ENCODE data around the gene PDGFRA. TPM values are rescaled to one million over a fixed set of nuclear protein-coding genes. Genes with fewer than 3 reads are reported as not detected.

PDGFRA gene
- total RNA-seq, 1 experiment from 2014 or later = 0.25 TPM

DNA sequence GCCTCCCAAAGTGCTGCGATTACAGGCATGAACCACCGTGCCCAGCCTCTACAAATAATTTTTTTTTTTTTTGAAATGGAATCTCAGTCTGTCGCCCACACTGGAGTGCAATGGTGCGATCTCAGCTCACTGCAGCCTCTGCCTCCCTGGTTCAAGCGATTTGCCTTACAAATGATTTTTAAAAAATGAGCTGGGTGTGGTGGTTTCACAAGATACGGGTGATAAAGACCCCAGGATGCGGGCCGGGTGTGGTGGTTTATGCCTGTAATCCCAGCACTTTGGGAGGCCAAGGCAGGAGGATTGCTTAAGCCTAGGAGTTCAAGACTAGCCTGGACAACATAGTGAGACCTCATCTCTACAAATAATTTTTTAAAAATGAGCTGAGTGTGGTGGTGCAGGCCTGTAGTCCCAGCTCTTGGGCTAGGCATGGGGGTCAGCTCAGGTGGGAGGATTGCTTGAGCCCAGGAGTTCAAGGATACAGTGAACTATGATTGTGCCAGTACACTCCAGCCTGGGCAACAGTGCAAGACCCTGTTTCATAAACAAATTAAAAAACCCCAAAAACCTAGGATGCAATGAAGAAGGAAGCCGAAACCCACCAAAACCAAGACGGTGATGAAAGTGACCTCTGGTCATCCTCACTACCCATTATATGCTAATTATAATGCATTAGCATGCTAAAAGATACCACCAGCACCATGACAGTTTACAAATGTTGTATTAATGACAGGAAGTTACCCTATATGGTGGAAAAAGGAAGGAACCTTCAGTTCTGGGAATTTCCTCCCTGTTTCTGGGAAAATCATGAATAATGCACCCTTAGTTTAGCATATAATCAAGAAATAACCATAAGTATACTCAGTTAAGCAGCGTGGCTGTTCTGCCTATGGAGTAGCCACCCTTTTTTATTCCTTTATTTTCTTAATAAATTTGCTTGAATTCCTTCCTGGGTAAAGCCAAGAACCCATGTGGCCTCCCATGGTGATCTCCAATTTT is 27.7 kb downstream of the PDGFRA start:
- no peak overlapping the region for H3K4me2 ChIP-seq (ENCODE audit: low read length)
- H2AFZ ChIP-seq (ENCODE audit: low read depth, low read length, poor library complexity, severe bottlenecking) = no peak overlapping the region
- POLR2A ChIA-PET = no interaction called here
- CTCF ChIA-PET = no interaction called here
- no peaks in the 10 kb centered on the region for H4K20me1 ChIP-seq (ENCODE audit: insufficient read depth)
- DNase-seq (ENCODE audit: low read depth, low spot score) (no peak), ATAC-seq (no peak)
- intact Hi-C loops (cut with micrococcal nuclease) = no loop called here
- TF ChIP-seq ZNF274 (IDR thresholded peaks at IDR 0.05; ENCODE audit: low read depth, low read length) = no peak
- no peak for TF ChIP-seq REST (IDR thresholded peaks at IDR 0.05; ENCODE audit: low read depth)
- TF ChIP-seq EZH2phosphoT487 (IDR thresholded peaks at IDR 0.05; ENCODE audit: borderline replicate concordance) = no peak
- TF ChIP-seq, protein P1, sequence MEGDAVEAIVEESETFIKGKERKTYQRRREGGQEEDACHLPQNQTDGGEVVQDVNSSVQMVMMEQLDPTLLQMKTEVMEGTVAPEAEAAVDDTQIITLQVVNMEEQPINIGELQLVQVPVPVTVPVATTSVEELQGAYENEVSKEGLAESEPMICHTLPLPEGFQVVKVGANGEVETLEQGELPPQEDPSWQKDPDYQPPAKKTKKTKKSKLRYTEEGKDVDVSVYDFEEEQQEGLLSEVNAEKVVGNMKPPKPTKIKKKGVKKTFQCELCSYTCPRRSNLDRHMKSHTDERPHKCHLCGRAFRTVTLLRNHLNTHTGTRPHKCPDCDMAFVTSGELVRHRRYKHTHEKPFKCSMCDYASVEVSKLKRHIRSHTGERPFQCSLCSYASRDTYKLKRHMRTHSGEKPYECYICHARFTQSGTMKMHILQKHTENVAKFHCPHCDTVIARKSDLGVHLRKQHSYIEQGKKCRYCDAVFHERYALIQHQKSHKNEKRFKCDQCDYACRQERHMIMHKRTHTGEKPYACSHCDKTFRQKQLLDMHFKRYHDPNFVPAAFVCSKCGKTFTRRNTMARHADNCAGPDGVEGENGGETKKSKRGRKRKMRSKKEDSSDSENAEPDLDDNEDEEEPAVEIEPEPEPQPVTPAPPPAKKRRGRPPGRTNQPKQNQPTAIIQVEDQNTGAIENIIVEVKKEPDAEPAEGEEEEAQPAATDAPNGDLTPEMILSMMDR (IDR thresholded peaks at IDR 0.05 in 2 of 3, conservative IDR thresholded peaks at IDR 0.05 in 1 of 3; ENCODE audit: borderline replicate concordance in 1 of 3, insufficient read depth in 1 of 3, low read depth in 2 of 3, low read length in 2 of 3) = no peak
- H3K4me3 ChIP-seq (replicated peaks in 1 of 2; ENCODE audit: low read depth in 1 of 2, low read length in 2 of 2) = no peak overlapping the region
- H3K9me3 ChIP-seq (ENCODE audit: control insufficient read depth in 1 of 2, insufficient read depth in 1 of 2, low read depth in 1 of 2, low read length in 2 of 2) = no peaks in the 10 kb centered on the region
- no peaks in the 10 kb centered on the region for H3K4me1 ChIP-seq (ENCODE audit: control insufficient read depth in 1 of 2, insufficient read depth in 2 of 2, low read length in 2 of 2)
- H3K9me2 ChIP-seq (ENCODE audit: insufficient read depth) = no peaks in the 10 kb centered on the region
- H3K9ac ChIP-seq (ENCODE audit: low read length) = no peak overlapping the region
- H3K79me2 ChIP-seq (ENCODE audit: insufficient read depth, low read length) = no peaks in the 10 kb centered on the region
- no TSS peak for BruUV-seq (replicated peaks)
- RAD21 ChIA-PET (ENCODE audit: low non-redundant PET in 1 of 2, low total read pairs in 2 of 2, uncharacterized antibody in 2 of 2, unreplicated experiment in 2 of 2) = no interaction called here
- H3K27ac ChIP-seq (ENCODE audit: low read depth, low read length) = no peak overlapping the region
- H3K36me3 ChIP-seq (ENCODE audit: control insufficient read depth in 1 of 2, insufficient read depth in 2 of 2, low read length in 2 of 2) = no peaks in the 10 kb centered on the region
- no peaks in the 10 kb centered on the region; the same call in 1 of the 2 replicates for H3K27me3 ChIP-seq (ENCODE audit: insufficient read depth, low read length)
